Measurements from ENCODE around the gene PPM1H.
"Not testable (repeated sequence)": the region's sequence is repeated elsewhere in the genome, so short reads cannot be mapped to it uniquely, and the experiment has no call there.

Gene PPM1H

DNA sequence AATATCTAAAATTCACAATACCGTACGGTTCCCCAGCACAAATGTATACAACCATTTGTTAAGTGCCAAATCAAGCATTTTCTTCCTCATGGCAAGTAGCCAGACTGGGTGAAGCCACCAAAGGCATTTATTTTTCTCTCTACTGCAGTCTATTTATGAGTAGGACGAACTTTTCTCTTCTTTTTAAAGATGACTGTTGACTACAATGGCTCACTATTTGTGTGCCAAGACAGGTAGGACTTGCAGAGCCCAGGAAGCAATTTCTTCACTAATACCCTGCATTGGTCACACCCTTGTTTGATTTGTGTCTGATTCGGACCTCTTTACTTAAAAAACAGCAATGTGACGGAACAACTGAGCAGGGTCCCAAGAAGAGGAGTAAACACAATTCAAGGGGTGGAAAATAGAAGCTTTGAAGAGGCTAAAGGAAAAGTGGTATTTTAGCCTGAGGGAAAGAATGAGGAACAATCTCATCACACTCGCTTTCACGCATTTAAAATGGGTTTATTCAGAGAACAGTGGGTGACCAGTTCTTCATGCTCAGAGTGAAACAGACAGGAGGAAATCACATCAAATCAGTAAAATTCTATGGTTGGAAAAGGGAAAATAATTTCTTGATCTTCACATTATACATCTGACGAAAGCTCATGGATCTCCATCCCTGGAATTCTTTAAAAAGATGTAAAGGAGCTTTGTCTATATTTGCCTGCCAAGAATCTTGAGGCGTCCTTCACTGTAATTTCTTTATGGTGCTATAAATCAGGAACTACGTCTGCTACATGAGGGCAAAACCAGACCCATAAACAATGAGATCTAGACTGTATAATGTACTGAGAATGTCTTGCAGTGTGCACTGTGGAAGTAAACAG, 183.8 kb downstream of the PPM1H start:
- no peak for DNase-seq (ENCODE audit: extremely low spot score, insufficient read length, low read depth)
- no peak for FAIRE-seq

DNA sequence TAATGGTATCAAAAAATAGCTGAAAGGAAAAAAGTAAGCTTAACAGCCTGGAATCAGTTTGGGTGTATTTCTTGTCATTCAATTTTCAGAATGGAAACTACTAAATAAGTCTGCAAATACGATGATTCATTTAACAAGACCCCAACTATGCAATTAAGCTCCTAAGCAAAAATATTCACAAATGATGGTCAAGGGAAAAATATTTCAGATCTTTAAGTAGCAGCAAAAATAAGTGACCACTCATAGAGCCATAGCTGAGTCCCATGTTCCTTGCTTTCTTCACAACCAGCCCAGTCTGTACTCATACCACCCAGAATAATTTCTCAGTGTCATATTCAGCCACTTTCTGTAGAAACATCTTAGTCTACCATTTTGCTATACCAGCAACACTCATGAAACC, 185.4 kb downstream of the PPM1H start:
- FAIRE-seq (no peak), DNase-seq (ENCODE audit: extremely low spot score, insufficient read length, low read depth) (no peak)

DNA sequence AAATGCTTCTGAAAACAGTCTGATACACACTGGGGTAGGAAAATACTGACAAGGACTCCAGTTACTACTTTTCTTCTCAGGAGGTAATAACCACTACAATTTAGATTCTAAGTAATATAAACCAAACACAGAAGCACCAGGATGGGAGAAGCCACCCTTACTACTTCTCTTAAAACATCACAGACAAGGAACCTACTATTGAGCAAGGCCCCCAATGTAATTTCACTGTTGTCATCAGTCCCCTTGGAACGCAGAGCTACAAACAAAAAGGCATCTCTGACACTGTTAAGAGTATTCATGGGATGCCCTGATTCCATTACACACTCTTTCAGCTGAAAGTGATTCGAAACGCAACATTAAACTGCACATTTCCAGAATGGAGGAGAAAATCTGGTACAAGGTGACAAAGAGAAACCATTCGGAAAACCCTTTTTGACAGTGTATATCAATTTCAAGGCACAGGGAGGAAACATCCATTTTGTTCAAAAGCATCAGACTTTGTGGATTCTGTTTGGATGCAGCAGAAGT, 185.9 kb downstream of the PPM1H start:
- FAIRE-seq, result no peak
- no peak for DNase-seq (ENCODE audit: extremely low spot score, insufficient read length, low read depth)

DNA sequence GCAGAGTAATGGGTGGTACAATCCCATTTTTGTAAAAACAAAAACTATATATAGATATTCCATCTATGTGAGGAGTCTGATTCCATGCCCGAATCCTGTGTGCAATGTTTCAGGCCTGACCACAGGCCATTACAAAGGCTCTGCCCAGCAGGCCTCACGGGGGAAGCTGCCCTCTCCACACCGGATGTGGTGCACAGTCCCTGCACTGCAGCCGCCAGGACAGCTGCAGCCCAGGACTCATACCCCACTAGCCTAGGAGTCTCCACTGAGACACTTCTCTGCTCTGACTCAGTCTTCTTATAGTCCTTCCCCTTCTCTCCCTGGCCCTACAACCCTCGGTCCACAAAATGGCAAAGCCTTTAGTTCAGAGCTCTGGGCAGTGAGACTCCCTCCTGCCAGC, 190.4 kb downstream of the PPM1H start:
- FAIRE-seq, result no peak
- no peak for DNase-seq (ENCODE audit: extremely low spot score, insufficient read length, low read depth)

DNA sequence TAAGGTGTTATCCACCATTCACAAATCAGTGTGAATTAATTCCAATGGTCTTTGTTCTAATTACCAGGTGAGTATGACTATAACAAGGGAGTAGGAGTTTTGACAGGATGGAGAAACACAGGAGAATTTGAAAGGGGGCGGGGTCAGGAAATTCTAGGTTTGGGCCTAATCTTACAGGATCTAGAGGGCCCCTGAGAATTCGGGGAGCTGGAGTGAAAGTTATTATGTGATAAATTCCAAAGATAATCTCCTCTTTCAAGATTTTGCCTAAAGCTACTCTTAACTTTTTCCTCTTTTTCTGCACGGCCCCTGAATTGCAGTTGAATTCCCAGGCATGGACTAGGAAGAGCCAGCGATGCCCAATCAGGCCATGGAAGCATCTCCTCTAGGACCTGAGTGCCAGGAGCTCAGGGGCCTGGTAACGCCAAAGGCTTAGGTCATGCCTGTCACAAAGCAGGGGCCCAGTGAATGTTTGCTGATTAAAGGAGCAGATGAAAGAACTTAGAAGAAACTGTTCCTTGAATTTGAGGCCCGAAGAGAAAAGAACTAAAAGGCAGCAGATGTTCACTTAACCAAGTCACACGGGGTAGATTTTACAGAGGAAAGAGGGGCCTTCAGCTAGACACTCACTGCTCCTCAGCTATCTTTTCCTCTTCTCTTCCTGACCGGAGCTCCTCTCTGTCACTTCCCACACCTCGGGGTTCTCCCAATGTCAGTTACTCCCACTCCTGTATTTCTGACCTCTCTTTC, 195.5 kb downstream of the PPM1H start:
- FAIRE-seq (no peak), DNase-seq (ENCODE audit: extremely low spot score, insufficient read length, low read depth) (no peak)

DNA sequence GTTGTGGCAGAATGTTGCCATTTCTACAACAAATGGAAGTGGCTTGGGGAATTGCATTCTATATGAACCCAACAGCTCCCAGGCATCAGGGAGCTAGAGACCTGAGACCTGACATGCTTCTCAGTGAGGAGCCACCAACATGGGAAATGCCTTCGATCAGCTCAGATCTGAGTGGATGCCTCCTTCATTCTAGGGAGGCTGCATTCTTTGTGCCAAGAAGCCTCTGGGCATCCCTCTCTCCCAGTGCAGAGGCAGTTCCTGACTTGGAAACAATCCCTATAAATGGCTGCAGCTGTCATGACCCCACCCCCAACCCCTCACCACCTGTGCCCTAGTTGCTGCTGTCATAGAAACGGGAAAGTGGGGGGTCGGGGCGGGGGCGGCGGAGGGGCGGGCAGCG, 196.3 kb downstream of the PPM1H start:
- no peak for FAIRE-seq
- DNase-seq (ENCODE audit: extremely low spot score, insufficient read length, low read depth), result no peak

DNA sequence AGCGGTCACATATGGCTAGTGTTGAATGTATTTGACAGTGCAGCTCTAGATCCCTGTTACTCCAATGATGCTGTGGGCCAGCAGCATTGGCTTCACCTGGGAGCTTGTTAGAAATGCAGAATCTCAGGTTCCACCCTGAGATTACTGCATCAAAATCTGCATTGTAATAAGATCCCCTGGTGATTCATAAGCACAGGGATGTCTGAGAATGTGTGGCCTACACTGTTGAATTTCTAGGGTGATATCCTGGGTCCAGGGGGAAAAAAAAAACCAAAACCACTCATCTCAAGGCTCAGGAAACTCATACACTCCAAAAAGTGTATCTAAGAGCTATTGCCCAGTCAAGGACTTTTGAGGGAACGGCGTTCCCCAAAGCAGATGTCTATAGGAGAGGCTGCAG, 196.8 kb downstream of the PPM1H start:
- FAIRE-seq, result no peak
- no peak for DNase-seq (ENCODE audit: extremely low spot score, insufficient read length, low read depth)

DNA sequence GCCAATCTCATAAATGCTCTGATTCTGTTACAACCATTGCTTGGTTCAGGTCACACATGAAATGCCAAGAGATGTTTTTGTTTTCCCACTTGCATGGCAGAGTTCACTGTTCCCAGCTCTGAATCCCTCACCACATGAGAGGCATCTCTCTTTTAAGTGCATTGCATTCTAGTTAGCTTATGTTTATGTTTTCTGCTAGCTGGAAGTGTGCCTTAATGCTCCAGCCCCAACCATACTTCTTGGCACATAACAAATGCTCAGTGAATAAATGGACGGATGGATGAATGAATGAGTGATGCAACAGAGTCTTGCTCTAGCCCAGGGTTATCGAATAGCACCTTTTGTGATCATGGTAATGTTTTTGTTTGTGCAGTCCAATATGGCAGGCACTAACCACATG, 197.3 kb downstream of the PPM1H start:
- FAIRE-seq (no peak), DNase-seq (ENCODE audit: extremely low spot score, insufficient read length, low read depth) (no peak)

DNA sequence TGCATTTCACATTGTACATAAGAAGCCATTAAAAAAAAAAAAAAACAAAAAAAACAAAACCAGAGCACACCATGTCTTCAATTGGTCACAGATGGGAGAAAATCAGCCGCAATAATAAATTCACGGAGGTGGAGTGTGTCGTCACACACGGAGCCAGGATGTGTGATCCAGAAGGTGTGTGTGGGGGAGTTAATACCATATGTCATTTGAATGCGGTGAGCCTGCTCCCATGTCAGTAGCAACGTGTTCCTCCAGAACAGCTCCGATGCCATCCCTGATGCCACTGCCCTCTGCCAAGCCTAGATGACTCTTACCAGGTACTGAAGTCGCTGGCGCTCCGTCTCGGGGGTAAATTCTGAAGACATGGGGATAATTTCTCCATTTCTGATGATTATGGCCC, 197.8 kb downstream of the PPM1H start:
- FAIRE-seq (no peak), DNase-seq (ENCODE audit: extremely low spot score, insufficient read length, low read depth) (no peak)

DNA sequence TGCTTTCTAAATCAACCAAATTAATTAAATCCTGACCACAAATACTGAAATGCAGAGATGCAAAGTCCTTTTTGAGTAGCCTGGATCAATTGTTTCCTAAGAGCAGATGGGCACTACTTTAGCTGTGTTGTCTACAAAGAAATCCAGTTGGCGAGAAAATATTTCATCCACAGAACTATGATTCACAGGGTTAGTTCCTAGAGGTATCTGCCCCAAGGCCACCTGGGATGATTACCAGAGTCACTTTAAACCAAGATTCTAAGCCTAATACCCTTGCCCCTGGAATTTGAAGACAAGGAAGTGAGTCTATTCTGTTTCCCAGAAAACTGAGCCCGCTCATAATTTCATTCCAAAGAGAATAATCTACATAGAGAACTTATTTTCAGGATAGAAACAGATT, 198.4 kb downstream of the PPM1H start:
- no peak for FAIRE-seq
- no peak for DNase-seq (ENCODE audit: extremely low spot score, insufficient read length, low read depth)

DNA sequence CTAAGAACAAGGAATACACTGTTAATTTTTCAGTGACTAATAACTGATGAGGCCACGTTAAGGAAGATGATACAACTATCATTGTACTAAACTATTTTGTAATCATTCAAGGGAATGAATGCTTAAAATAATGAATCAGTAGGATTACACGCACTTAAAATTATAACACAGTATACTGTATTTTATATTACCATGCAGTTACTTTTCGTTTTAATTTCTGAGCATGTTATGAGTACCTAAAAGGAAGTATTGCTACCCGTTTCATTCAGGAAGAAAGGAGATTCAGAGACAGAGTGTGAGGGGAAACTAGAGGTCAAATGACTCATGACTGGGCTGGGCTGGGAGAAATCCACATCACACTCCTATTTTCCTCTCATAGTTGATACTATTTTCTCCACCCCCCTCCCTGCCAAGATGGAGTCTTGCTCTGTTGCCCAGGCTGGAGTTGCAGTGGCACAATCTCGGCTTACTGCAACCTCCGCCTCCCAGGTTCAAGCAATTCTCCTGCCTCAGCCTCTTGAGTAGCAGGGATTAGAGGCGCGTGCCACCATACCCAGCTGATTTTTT, 202.0 kb downstream of the PPM1H start:
- FAIRE-seq (no peak), DNase-seq (ENCODE audit: extremely low spot score, insufficient read length, low read depth) (no peak)

DNA sequence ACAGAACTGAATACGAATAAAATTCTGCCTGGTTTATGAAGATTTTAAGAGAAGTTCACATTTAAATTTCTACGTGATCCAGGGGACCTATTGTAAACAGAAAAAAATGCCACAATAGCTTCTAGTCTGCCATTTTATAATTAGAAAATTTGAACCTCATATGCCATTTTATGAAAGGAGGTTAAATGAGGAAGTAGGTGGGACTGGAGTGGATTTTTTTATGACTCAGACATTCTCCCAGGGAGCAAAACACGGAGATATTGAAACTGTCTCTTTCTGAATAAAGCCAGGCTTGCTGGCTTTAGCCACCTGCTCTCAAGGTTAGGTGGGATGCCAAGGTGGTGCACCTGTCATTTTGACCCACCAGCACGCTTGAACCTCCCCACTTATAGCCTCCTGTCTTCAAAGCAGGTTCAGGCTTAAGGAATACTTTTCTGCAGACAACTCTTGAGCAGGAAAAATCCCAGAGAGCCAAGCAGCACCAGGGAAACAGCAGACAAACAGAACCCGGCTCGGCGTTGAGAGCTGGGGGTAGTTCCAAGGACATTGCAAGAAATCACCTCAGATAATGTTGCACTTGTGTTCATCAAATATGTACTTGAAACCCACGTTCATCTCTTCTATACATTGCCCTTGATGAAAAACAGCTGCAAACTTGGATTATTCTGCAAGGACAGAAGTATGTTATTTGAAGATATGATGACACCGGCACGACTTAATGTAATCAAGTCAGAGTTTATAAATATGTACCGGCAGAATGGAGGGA, 203.7 kb downstream of the PPM1H start:
- DNase-seq (ENCODE audit: extremely low spot score, insufficient read length, low read depth) (no peak), FAIRE-seq (no peak)

DNA sequence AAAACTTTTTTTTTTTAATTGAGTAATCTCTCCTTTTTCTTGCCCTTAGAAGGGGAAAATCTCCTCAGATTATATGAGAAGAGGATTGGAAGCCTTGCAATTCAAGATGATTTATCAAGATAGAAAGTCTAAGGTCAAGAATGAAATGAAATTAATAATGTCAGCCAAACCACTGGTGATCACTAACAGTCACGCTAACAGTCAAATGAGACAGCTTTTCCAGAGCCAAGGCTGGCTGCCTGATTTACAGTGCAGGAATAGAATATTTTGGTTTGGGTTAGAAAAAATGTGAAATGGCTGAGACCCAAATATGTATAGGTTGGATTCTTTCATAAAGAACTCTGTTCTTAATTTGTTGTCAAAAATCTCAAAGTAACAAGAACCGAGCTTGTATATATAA, 204.3 kb downstream of the PPM1H start:
- no peak for DNase-seq (ENCODE audit: extremely low spot score, insufficient read length, low read depth)
- no peak for FAIRE-seq

DNA sequence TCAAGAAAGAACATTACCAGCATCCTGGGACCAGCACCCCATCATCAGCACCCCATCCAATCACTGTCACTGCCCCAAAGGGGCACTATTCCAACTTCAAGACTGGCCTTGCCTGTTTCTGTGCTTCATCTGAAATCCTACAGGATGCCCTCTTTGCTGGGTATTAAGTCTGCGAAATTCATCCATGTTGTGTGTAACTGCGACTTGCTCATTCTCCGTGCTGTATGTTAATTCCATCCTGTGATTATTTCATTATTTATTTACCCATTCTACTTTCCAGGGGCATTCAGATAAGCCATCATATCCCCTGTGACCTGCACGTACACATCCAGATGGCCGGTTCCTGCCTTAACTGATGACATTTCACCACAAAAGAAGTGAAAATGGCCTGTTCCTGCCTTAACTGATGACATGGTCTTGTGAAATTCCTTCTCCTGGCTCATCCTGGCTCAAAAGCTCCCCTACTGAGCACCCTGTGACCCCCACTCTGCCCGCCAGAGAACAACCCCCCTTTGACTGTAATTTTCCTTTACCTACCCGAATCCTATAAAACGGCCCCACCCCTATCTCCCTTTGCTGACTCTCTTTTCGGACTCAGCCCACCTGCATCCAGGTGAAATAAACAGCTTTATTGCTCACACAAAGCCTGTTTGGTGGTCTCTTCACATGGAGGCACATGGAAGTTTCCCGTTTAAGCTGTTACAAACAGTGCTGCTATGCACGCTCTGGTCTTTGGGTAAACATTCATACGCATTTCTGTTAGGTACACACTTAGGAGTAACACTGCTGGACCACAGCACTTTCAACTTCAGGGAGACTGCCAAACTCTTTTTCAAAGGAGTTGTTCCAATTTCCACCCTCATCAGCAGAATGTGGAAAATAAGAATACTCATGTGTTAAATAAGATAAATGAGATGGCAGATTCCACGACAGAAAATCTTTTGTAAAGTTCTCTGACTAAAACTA, 205.1 kb downstream of the PPM1H start:
- not testable (repeated sequence) for DNase-seq (ENCODE audit: extremely low spot score, insufficient read length, low read depth); FAIRE-seq

DNA sequence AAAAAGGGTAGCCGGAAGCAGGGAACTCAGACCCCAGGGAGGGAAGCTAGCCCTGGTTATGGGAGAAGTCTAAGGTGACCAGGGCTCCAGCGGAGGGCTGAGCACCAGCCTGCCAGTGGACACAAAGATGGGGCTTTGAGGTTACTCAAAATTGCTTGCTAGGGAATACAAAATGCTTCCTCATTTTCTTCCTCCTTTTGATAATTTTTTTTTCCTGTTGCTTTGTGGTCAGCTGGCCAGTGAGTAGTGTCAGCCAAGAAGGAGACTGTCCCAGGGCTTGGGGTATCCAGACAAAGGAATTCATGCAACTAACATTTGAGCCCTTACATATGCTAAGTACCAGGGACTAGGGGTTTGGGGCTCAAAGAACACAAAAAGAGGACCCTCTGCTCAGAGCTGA, 206.2 kb downstream of the PPM1H start:
- FAIRE-seq, result no peak
- DNase-seq (ENCODE audit: extremely low spot score, insufficient read length, low read depth), result no peak

DNA sequence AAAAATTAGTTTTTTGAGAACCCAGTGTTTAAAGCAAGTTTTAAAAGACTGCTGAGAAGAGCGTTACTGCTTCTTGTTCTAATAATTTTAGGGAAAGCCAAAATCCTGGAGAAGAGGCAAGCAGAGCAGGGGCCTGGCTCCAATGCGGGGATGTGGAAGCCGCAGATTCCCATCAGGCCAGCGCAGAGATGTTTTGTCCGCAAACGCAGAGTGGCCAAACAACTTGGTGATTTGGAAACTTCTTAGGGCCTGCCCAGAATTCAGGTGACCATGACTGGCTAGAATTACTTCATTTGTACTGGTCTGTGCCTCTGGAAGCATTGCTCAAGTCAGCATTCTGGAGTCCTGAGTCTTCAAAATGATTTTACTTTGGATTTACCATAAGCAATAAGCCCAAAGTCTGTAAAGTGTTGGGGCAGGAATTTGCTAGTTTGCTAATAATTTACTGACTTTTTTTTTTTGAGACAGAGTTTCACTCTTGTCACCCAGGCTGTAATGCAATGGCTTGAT, 208.4 kb downstream of the PPM1H start:
- DNase-seq (ENCODE audit: extremely low spot score, insufficient read length, low read depth) (no peak), FAIRE-seq (no peak)

DNA sequence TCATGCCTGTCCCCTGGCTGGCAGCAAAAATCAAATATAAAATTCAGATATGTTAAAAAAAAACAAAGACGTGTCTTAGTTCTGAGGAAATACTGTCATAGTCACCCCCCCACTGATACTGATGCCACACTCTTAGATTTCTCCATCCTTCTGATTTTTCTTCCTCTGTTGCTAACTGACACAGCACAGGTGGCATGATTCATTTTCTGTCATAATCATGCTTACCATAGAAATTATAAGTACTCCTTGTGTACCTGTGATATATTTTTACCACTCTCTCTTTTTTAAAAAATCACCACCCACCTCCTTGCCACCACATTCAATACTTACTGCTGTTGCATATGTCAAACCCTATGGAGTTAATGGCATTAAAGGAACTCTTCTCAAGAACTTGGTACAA, 209.2 kb downstream of the PPM1H start:
- FAIRE-seq, result no peak
- no peak for DNase-seq (ENCODE audit: extremely low spot score, insufficient read length, low read depth)

DNA sequence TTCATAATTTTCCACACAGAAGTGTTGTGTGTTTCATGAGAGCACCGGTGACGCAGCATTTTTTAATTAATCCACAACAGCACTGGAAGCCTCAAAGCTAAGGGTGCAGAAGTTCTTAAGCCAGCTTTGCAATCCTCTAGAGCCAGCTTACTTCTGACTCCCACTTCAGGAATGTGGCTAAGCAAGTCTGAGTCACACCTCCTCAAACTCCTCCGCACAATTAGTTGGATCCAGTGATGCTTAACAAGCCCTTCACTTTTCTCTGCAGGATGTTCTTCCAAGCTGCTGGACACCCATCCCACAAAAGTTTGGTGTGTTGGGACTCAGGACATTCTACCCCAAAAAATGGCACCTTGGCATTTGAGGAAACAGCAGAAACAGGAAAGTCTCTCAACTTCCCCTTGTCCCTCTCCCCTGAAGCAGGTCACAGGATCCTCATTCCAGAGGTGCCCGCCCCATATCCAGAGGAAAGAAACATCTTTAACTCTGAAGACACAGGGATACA, 210.0 kb downstream of the PPM1H start:
- no peak for FAIRE-seq
- DNase-seq (ENCODE audit: extremely low spot score, insufficient read length, low read depth), result no peak

DNA sequence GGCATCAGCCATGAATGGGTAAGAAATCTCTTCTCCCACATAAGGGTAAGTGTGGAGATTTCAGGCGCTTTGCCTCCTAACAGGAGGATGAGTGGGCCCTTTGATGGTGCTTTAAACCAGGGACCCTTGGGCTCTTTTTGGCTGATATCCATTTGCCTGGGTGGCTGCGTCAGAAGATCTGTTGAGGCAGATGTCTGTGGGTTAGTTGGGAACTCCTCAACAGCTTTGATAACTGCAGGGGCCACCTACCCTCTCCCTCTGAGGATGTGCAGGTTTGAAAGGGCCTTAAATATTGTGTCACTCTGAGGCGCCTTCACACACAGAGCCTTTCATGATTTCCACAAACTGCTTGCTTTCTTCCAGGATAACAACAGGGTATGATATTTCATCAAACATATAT, 210.7 kb downstream of the PPM1H start:
- DNase-seq (ENCODE audit: extremely low spot score, insufficient read length, low read depth) (no peak), FAIRE-seq (no peak)
